GM12878 (cell line): ENCODE measurements around the gene ZBTB7B. TPM values are rescaled to one million over a fixed set of nuclear protein-coding genes. Genes with fewer than 3 reads are reported as not detected.

ENCODE experiments used
- BACH1 ChIP-seq: fragments of 450-650 bp; IDR thresholded peaks from 2 replicates; pipeline ENCODE4 v1.6.1; 2017; ENCODE audit warnings: mild to moderate bottlenecking, borderline replicate concordance
- BHLHE40 ChIP-seq, 2 experiments: fragments of 450-650 bp in 1 of 2; IDR thresholded peaks; 2 replicates each; pipeline ENCODE4 v1.6.1; 2011 to 2017; ENCODE audit warnings: low read depth in 2 of 2, borderline replicate concordance in 1 of 2, improper control_type of control experiment in 1 of 2, low read length in 1 of 2, mild to moderate bottlenecking in 1 of 2
- CHD2 ChIP-seq: IDR thresholded peaks from 2 replicates; pipeline ENCODE4 v1.6.1; 2011; ENCODE audit warnings: low read depth, low read length, improper control_type of control experiment, borderline replicate concordance
- CREM ChIP-seq: IDR thresholded peaks from 2 replicates; pipeline ENCODE4 v1.6.1; 2014; ENCODE audit warnings: antibody characterized with exemption, low read depth
- DPF2 ChIP-seq: fragments of 450-650 bp; IDR thresholded peaks from 2 replicates; pipeline ENCODE4 v1.6.1; 2017; ENCODE audit warnings: mild to moderate bottlenecking
- IKZF2 ChIP-seq, 2 experiments: fragments of 450-650 bp; IDR thresholded peaks; 2 replicates each; pipeline ENCODE4 v1.6.1; 2017; ENCODE audit warnings: mild to moderate bottlenecking in 2 of 2, moderate library complexity in 2 of 2
- PAX8 ChIP-seq: fragments of 450-650 bp; IDR thresholded peaks from 2 replicates; pipeline ENCODE4 v1.6.1; 2017; ENCODE audit warnings: mild to moderate bottlenecking, moderate library complexity
- POU2F2 ChIP-seq: IDR thresholded peaks from 3 replicates; pipeline ENCODE4 v1.6.1; 2011; ENCODE audit warnings: low read depth, mild to moderate bottlenecking, low read length, borderline replicate concordance
- RFX5 ChIP-seq: IDR thresholded peaks from 2 replicates; pipeline ENCODE4 v1.6.1; 2011; ENCODE audit warnings: low read depth, low read length, improper control_type of control experiment
- SMARCA5 ChIP-seq: fragments of 450-650 bp; IDR thresholded peaks from 2 replicates; pipeline ENCODE4 v1.6.1; 2017; ENCODE audit warnings: mild to moderate bottlenecking
- SMC3 ChIP-seq: IDR thresholded peaks from 2 replicates; pipeline ENCODE4 v1.6.1; 2011; ENCODE audit warnings: low read length, improper control_type of control experiment, borderline replicate concordance
- SPI1 ChIP-seq: IDR thresholded peaks from 2 replicates; pipeline ENCODE4 v1.6.1; 2011; ENCODE audit warnings: low read depth, mild to moderate bottlenecking, low read length, moderate library complexity, borderline replicate concordance; ENCODE audit not compliant: insufficient read depth
- STAT1 ChIP-seq: fragments of 450-650 bp; conservative IDR thresholded peaks from 2 replicates; pipeline ENCODE4 v1.6.1; 2014; ENCODE audit warnings: antibody characterized with exemption, mild to moderate bottlenecking
- TARDBP ChIP-seq: IDR thresholded peaks from 2 replicates; pipeline ENCODE4 v1.6.1; 2016; ENCODE audit warnings: borderline replicate concordance
- TCF12 ChIP-seq: IDR thresholded peaks from 2 replicates; pipeline ENCODE4 v1.6.1; 2011; ENCODE audit warnings: low read depth, mild to moderate bottlenecking, low read length
- polyA plus RNA-seq, 11 experiments: library from polyadenylated mRNA; depleted of rRNA in 4 of 11; unstranded in 6 of 11; stranded (reverse) in 5 of 11; fragments of >200 nt; fragmentation: Nextera tagmentation in 4 of 11; fragmentation: Illumina TruSeq in 1 of 11; extraction: Ambion mirVana in 4 of 11; extraction: Trizol in 1 of 11; gene quantifications; 1 replicate in 1 of 11; 2 replicates in 10 of 11; pipeline versions ENCODE4 v1.2.1 to v1.2.3, GENCODE V29; 2011 to 2016; ENCODE audit warnings: inconsistent platforms in 2 of 11, missing spikeins in 2 of 11, low read depth in 1 of 11
- total RNA-seq, 4 experiments: library from RNA; depleted of rRNA in 3 of 4; stranded (reverse); fragments of >200 nt in 3 of 4; fragmentation: Illumina TruSeq in 1 of 4; extraction: Trizol in 1 of 4; gene quantifications; 2 replicates each; pipeline versions ENCODE4 v1.2.1 to v1.2.3, GENCODE V29; 2013 to 2021
- TF ChIP-seq, protein P1 (sequence below): fragments of 450-650 bp; IDR thresholded peaks from 2 replicates; pipeline ENCODE4 v1.6.1; 2017; ENCODE audit warnings: mild to moderate bottlenecking, moderate library complexity
- TF ChIP-seq, protein P2 (sequence below): fragments of 450-650 bp; IDR thresholded peaks from 2 replicates; pipeline ENCODE4 v1.6.1; 2017; ENCODE audit warnings: low read depth, mild to moderate bottlenecking, moderate library complexity
- TF ChIP-seq, protein P3 (sequence below): IDR thresholded peaks from 2 replicates; pipeline ENCODE4 v1.6.1; 2011; ENCODE audit warnings: low read depth, mild to moderate bottlenecking, low read length, moderate library complexity, borderline replicate concordance; ENCODE audit errors: extremely low read depth
- TF ChIP-seq, protein P4 (sequence below): IDR thresholded peaks from 2 replicates; pipeline ENCODE4 v1.6.1; 2012; ENCODE audit warnings: low read depth, low read length, improper control_type of control experiment
- TF ChIP-seq, protein P5 (sequence below), 3 experiments: IDR thresholded peaks in 2 of 3; conservative IDR thresholded peaks in 1 of 3; 2 replicates each; pipeline ENCODE4 v1.5.1; 2011; ENCODE audit warnings: low read depth in 3 of 3, low read length in 3 of 3, mild to moderate bottlenecking in 3 of 3, control low read depth in 2 of 3, moderate library complexity in 2 of 3, inconsistent platforms in 1 of 3, mixed read lengths in 1 of 3; ENCODE audit not compliant: control insufficient read depth in 2 of 3, insufficient read depth in 1 of 3; ENCODE audit errors: extremely low read depth in 1 of 3

ZBTB7B gene
- total and polyA plus RNA-seq, 10 of the 15 experiments (the other 5 are each of a cell fraction or from before 2014, with no cell fraction given), result 0.11 to 44.9 (median 11.3) TPM

DNA sequence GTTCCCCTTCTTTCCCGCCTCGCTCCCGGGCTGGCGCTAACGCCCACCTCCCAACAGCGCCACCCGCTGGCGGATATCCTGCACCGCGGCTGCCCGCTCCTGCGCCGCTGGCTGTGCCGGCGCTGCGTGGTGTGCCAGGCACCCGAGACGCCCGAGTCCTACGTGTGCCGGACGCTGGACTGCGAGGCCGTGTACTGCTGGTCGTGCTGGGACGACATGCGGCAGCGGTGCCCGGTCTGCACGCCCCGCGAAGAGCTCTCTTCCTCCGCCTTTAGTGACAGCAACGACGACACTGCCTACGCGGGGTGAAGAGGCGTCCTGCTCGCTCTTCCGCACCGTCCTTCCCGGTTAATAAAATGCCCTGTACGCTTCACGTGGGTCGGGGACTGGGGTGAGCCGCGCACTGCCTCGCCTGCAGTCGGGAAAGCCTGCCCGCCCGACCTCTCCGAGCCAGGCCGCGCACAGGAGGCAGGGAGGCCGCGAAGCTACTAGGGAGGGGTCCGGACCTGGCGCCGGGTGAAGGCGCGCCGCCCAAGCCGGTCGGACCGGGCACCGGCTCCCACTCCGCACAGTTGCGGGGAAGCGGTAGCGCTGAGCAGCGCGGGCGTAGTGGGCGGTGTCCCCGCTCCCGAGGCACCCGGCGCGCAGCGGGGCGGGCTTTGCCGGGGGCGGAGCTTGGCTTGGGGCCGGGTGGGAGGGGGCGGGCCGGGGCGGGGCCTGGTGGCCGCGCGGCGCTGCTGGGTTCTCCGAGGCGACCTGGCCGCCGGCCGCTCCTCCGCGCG is 48.1 kb downstream of the ZBTB7B start, which contains the start of gene ADAM15 (continued):
- TF ChIP-seq SPI1, result peak; percentile 41; the same call in 1 of the 2 replicates
- TF ChIP-seq IKZF2 (IDR thresholded peaks at IDR 0.05), result peak; percentile 79 to 85; a peak in 3 of 4 replicates
- no peak for TF ChIP-seq STAT1
- TF ChIP-seq, protein P1, sequence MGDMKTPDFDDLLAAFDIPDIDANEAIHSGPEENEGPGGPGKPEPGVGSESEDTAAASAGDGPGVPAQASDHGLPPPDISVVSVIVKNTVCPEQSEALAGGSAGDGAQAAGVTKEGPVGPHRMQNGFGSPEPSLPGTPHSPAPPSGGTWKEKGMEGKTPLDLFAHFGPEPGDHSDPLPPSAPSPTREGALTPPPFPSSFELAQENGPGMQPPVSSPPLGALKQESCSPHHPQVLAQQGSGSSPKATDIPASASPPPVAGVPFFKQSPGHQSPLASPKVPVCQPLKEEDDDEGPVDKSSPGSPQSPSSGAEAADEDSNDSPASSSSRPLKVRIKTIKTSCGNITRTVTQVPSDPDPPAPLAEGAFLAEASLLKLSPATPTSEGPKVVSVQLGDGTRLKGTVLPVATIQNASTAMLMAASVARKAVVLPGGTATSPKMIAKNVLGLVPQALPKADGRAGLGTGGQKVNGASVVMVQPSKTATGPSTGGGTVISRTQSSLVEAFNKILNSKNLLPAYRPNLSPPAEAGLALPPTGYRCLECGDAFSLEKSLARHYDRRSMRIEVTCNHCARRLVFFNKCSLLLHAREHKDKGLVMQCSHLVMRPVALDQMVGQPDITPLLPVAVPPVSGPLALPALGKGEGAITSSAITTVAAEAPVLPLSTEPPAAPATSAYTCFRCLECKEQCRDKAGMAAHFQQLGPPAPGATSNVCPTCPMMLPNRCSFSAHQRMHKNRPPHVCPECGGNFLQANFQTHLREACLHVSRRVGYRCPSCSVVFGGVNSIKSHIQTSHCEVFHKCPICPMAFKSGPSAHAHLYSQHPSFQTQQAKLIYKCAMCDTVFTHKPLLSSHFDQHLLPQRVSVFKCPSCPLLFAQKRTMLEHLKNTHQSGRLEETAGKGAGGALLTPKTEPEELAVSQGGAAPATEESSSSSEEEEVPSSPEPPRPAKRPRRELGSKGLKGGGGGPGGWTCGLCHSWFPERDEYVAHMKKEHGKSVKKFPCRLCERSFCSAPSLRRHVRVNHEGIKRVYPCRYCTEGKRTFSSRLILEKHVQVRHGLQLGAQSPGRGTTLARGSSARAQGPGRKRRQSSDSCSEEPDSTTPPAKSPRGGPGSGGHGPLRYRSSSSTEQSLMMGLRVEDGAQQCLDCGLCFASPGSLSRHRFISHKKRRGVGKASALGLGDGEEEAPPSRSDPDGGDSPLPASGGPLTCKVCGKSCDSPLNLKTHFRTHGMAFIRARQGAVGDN, result no peak; the same call in 1 of the 2 replicates
- 0 out of 2 replicates have a peak, but pooled peaks have one; percentile 1 for TF ChIP-seq CREM
- TF ChIP-seq SMARCA5, result peak; percentile 83; the same call in 1 of the 2 replicates
- 0 out of 2 replicates have a peak, but pooled peaks have one; percentile 14 for TF ChIP-seq TARDBP
- TF ChIP-seq, protein P2, sequence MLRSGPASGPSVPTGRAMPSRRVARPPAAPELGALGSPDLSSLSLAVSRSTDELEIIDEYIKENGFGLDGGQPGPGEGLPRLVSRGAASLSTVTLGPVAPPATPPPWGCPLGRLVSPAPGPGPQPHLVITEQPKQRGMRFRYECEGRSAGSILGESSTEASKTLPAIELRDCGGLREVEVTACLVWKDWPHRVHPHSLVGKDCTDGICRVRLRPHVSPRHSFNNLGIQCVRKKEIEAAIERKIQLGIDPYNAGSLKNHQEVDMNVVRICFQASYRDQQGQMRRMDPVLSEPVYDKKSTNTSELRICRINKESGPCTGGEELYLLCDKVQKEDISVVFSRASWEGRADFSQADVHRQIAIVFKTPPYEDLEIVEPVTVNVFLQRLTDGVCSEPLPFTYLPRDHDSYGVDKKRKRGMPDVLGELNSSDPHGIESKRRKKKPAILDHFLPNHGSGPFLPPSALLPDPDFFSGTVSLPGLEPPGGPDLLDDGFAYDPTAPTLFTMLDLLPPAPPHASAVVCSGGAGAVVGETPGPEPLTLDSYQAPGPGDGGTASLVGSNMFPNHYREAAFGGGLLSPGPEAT, result 0 out of 2 replicates have a peak, but pooled peaks have one; percentile 40
- TF ChIP-seq TCF12, result 0 out of 2 replicates have a peak, but pooled peaks have one; percentile 6
- TF ChIP-seq BHLHE40 (IDR thresholded peaks at IDR 0.05; ENCODE audit: borderline replicate concordance in 1 of 2, low read depth in 2 of 2, low read length in 1 of 2), result peak; percentile 30 to 76; a peak in 2 of 4 replicates
- TF ChIP-seq, protein P3, sequence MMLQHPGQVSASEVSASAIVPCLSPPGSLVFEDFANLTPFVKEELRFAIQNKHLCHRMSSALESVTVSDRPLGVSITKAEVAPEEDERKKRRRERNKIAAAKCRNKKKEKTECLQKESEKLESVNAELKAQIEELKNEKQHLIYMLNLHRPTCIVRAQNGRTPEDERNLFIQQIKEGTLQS, result no peak
- 0 out of 2 replicates have a peak, but pooled peaks have one; percentile 7 for TF ChIP-seq CHD2
- TF ChIP-seq, protein P4, sequence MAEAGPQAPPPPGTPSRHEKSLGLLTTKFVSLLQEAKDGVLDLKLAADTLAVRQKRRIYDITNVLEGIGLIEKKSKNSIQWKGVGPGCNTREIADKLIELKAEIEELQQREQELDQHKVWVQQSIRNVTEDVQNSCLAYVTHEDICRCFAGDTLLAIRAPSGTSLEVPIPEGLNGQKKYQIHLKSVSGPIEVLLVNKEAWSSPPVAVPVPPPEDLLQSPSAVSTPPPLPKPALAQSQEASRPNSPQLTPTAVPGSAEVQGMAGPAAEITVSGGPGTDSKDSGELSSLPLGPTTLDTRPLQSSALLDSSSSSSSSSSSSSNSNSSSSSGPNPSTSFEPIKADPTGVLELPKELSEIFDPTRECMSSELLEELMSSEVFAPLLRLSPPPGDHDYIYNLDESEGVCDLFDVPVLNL, result no peak
- TF ChIP-seq, protein P5, sequence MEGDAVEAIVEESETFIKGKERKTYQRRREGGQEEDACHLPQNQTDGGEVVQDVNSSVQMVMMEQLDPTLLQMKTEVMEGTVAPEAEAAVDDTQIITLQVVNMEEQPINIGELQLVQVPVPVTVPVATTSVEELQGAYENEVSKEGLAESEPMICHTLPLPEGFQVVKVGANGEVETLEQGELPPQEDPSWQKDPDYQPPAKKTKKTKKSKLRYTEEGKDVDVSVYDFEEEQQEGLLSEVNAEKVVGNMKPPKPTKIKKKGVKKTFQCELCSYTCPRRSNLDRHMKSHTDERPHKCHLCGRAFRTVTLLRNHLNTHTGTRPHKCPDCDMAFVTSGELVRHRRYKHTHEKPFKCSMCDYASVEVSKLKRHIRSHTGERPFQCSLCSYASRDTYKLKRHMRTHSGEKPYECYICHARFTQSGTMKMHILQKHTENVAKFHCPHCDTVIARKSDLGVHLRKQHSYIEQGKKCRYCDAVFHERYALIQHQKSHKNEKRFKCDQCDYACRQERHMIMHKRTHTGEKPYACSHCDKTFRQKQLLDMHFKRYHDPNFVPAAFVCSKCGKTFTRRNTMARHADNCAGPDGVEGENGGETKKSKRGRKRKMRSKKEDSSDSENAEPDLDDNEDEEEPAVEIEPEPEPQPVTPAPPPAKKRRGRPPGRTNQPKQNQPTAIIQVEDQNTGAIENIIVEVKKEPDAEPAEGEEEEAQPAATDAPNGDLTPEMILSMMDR (IDR thresholded peaks at IDR 0.05 in 2 of 3, conservative IDR thresholded peaks at IDR 0.05 in 1 of 3; ENCODE audit: control insufficient read depth in 2 of 3, extremely low read depth in 1 of 3, insufficient read depth in 1 of 3, low read depth in 3 of 3, low read length in 3 of 3), result peak; percentile 91 to 92 (median 91)
- no peak for TF ChIP-seq PAX8
- TF ChIP-seq BACH1, result peak; percentile 23; the same call in 1 of the 2 replicates
- 0 out of 2 replicates have a peak, but pooled peaks have one; percentile 51 for TF ChIP-seq DPF2
- no peak for TF ChIP-seq RFX5
- TF ChIP-seq SMC3, result peak; percentile 51; the same call in 1 of the 2 replicates
- 0 out of 3 replicates have a peak, but pooled peaks have one; percentile 24 for TF ChIP-seq POU2F2
